Heart left ventricle (tissue), 16 donors: ENCODE results near the gene PON1. TPM values are rescaled to one million over a fixed set of nuclear protein-coding genes. Genes with fewer than 3 reads are reported as not detected.

ENCODE experiments used
- ATAC-seq, 4 donors: fragments of 200-7000 bp; cut with Tn5 transposase; one replicate each; pipeline ENCODE4 v1.9.1; 2020 to 2022; ENCODE audit warnings: moderate library complexity in 4 of 4, mild to moderate bottlenecking in 3 of 4, moderate number of reproducible peaks in 1 of 4
- DNase-seq, 5 donors: peaks; one replicate each; pipeline ENCODE4 v3.0.0-alpha.2; 2020
- H3K27ac ChIP-seq, 12 donors: fragments of 200-600 bp; sonication (generic) in 4 of 12; one replicate each; pipeline versions ENCODE4 v1.5.0 to v1.8.0; 2016 to 2022; ENCODE audit warnings: mild to moderate bottlenecking in 2 of 12
- H3K27me3 ChIP-seq, 9 donors: fragments of 200-600 bp; sonication (generic) in 2 of 9; one replicate each; pipeline versions ENCODE4 v1.5.1 to v1.8.0; 2016 to 2022; ENCODE audit warnings: mild to moderate bottlenecking in 3 of 9
- H3K36me3 ChIP-seq, 9 donors: fragments of 200-600 bp; sonication (generic) in 2 of 9; one replicate each; pipeline versions ENCODE4 v1.5.0 to v1.8.0; 2018 to 2022; ENCODE audit warnings: mild to moderate bottlenecking in 2 of 9
- H3K4me1 ChIP-seq, 12 donors: fragments of 200-600 bp; sonication (generic) in 4 of 12; one replicate each; pipeline versions ENCODE4 v1.5.0 to v1.8.0; 2016 to 2022; ENCODE audit warnings: mild to moderate bottlenecking in 3 of 12
- H3K4me3 ChIP-seq, 12 donors: fragments of 200-600 bp; sonication (generic) in 4 of 12; one replicate each; pipeline versions ENCODE4 v1.5.0 to v1.8.0; 2017 to 2022; ENCODE audit warnings: mild to moderate bottlenecking in 9 of 12, moderate library complexity in 4 of 12
- H3K9me3 ChIP-seq, 12 donors: fragments of 200-600 bp; sonication (generic) in 4 of 12; one replicate each; pipeline versions ENCODE4 v1.5.0 to v1.8.0; 2016 to 2022; ENCODE audit warnings: mild to moderate bottlenecking in 1 of 12
- CTCF ChIP-seq, 12 donors: fragments of 200-600 bp; sonication (generic) in 4 of 12; IDR thresholded peaks; one replicate each; pipeline versions ENCODE4 v1.5.0 to v1.8.0; 2018 to 2022; ENCODE audit warnings: antibody characterized with exemption in 12 of 12, mild to moderate bottlenecking in 5 of 12
- POLR2A ChIP-seq, 2 donors: fragments of 450-650 bp; IDR thresholded peaks; one replicate each; pipeline ENCODE4 v1.6.1; 2017; ENCODE audit warnings: antibody characterized with exemption in 2 of 2, mild to moderate bottlenecking in 2 of 2, moderate library complexity in 2 of 2
- WGBS, 4 donors: extraction: QIAGEN DNeasy Blood & Tissue Kit in 2 of 4; methylation state at CpG; one replicate each; pipeline versions ENCODE4 v1.1.5 to v1.1.7; 2013 to 2018; 5-methylcytosine and 5-hydroxymethylcytosine counted together
- intact Hi-C, 10 donors: fragments of 100-400 bp; cut with DNase I; formaldehyde crosslinking; loops; one replicate each; pipeline versions ENCODE4 v1.11.1 to v1.14.2; 2022
- polyA plus RNA-seq, 2 donors: library from polyadenylated mRNA; stranded (reverse); fragments of 200-250 nt; gene quantifications; one replicate each; pipeline ENCODE4 v1.2.3, GENCODE V29; 2013
- total RNA-seq, 9 donors: library from RNA; depleted of rRNA in 2 of 9; stranded (reverse); fragments of >200 nt in 2 of 9; fragmentation: NEBNext Ultra II Directional in 3 of 9; extraction: Animal tissue kit (Norgen Biotek cat#: 25700) in 3 of 9; gene quantifications; one replicate each; pipeline versions ENCODE4 v1.1.0 to v1.2.4, GENCODE V29; 2016 to 2023
- donor health status: ischemic (EF 13 %, LVEDD 7.1; RV severe dilation, severe dysfunction).
- donor health status: healthy with polysubstance abuse.
- donor health status: DM: no; HTN: yes; CAD: no.
- donor health status: DM: no; HTN: no; CAD: no.
- donor health status: ischemic (EF 25% LVEDD 6.9; RV normal size, moderate dysfunction).
- donor health status: ischemic (EF 25% LVEDD 5.7; RV mildly dilated, moderate dysfunction).
- donor health status: healthy.
- donor health status: DM: yes; HTN: yes; CAD: no.
- donor health status: ischemic (EF 35%, LVEDD 5.7; RV mildly dilated, moderate dysfunction).
- donor health status: nonischemic (EF 11% LVEDD 7.7; RV severe dilation, severe dysfunction).
- donor health status: DM: yes; HTN: yes; CAD: no.
- donor health status: PGD.
- donor health status: ischemic (EF 29% LVEDD 5.4; RV normal size, mild dysfunction).
- donor health status: nonischemic (EF 23%, LVEDD 6.1; RV moderate dilation, normal function).

PON1 gene
- total and polyA plus RNA-seq, 11 donors: 0.07 to 0.39 (median 0.32) TPM; not detected in 8

DNA sequence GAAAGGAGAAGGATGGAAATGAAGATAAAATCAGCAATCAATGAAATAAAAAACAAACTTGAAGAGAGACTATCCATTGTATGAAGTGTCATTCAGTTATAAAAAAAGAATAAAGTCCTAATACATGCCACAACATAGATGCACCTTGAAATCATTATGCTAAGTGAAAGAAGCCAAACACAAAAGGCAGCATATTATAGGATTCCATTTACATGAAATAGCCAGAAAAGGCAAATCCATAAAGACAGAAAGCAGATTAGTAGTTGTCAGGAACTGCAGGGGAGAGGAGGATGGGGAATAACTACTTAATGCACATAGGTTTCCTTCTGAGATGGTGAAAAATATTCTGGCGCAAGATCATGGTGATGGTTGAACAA, 6.6 kb upstream of the PON1 start:
- ATAC-seq: no peak

GRCh38 chr7:95330204-95330960, 6.0 kb upstream of the PON1 start:
- intact Hi-C loops: no loop called here
- Histone ChIP-seq H3K4me3 (peak overlapping the region in 9 of 12 donors; percentile 26 to 52 (median 38)), H3K36me3 (no peaks in the 10 kb centered on the region), H3K9me3 (peaks cover 0 to 4% (median 0%) of the 10 kb centered on the region in 12 donors), H3K4me1 (peaks cover 0 to 5% (median 0%) of the 10 kb centered on the region in 12 donors), H3K27me3 (peaks cover 0 to 8% (median 0%) of the 10 kb centered on the region in 9 donors), H3K27ac (no peak overlapping the region)
- ATAC-seq (no peak), DNase-seq (no peak)
- TF ChIP-seq CTCF (IDR thresholded peaks at IDR 0.05) (no peak), POLR2A (IDR thresholded peaks at IDR 0.05) (no peak)
- 33 to 49% (median 43%) methylated on average over 4 of the region's 4 CpGs for WGBS, 4 donors

More for the DNA sequence above, 6.6 kb upstream of the PON1 start:
- H3K36me3 ChIP-seq: no peaks in the 10 kb centered on the region
- intact Hi-C loops: no loop called here
- no peak for DNase-seq
- TF ChIP-seq CTCF (IDR thresholded peaks at IDR 0.05) (no peak), POLR2A (IDR thresholded peaks at IDR 0.05) (no peak)
- WGBS, 4 donors: 93 to 100% (median 97%) methylated on average over 1 of the region's 1 CpG
- peaks cover 0 to 4% (median 0%) of the 10 kb centered on the region in 12 donors for H3K9me3 ChIP-seq
- H3K27ac ChIP-seq: no peak overlapping the region
- H3K4me3 ChIP-seq: peak overlapping the region in 9 of 12 donors; percentile 26 to 52 (median 38)
- peaks cover 0 to 5% (median 0%) of the 10 kb centered on the region in 12 donors for H3K4me1 ChIP-seq
- H3K27me3 ChIP-seq: peaks cover 0 to 4% (median 0%) of the 10 kb centered on the region in 9 donors

DNA sequence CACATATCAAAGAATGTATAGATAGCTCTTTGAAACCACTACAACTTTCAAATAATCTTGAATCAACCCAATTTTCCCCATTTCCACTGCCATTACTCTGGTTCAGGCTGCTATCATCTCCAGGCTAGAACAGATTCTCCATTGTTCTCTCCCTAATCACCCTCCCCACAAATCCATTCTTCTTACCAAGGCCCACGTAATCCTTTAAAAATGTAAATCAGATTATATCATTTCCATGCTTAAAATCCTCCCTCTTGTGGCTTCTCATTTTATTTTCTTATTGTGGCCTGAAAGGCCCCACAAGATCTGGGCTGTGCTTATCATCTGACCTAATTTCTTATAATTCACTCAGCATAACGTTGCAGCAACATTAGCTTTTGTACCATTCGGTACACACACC, 3.0 kb upstream of the PON1 start:
- intact Hi-C loops: no loop called here
- no peak for DNase-seq
- TF ChIP-seq CTCF (IDR thresholded peaks at IDR 0.05): no peak
- TF ChIP-seq POLR2A (IDR thresholded peaks at IDR 0.05): no peak

GRCh38 chr7:95323410-95324129, 762 bp downstream of the PON1 start:
- WGBS, 4 donors: 74 to 86% (median 79%) methylated on average over 9 of the region's 9 CpGs
- TF ChIP-seq CTCF (IDR thresholded peaks at IDR 0.05): no peak
- TF ChIP-seq POLR2A (IDR thresholded peaks at IDR 0.05): no peak
- H3K36me3 ChIP-seq: no peaks in the 10 kb centered on the region
- no peak overlapping the region for H3K27ac ChIP-seq
- H3K4me3 ChIP-seq: no peak overlapping the region
- peaks cover 0 to 29% (median 5%) of the 10 kb centered on the region in 9 donors for H3K27me3 ChIP-seq
- H3K9me3 ChIP-seq: no peaks in the 10 kb centered on the region
- intact Hi-C loops: no loop called here
- H3K4me1 ChIP-seq: no peaks in the 10 kb centered on the region
- DNase-seq (no peak), ATAC-seq (no peak)

More for the DNA sequence above, 3.0 kb upstream of the PON1 start:
- Histone ChIP-seq H3K9me3 (no peaks in the 10 kb centered on the region), H3K36me3 (no peaks in the 10 kb centered on the region), H3K27me3 (peaks cover 0 to 29% (median 5%) of the 10 kb centered on the region in 9 donors), H3K4me1 (peaks cover 0 to 5% (median 0%) of the 10 kb centered on the region in 12 donors), H3K4me3 (no peak overlapping the region), H3K27ac (no peak overlapping the region)
- no peak for ATAC-seq
- WGBS, 4 donors: 68 to 76% (median 73%) methylated on average over 3 of the region's 3 CpGs
